ENCODE results near the gene CHST11.
A peak's percentile ranks its signal among the peaks of the same experiment; 100 is the strongest.

The CHST11 gene

GRCh38 chr12:104426926-104427546 is 29.7 kb upstream of the CHST11 start:
- peaks cover 10% of the 10 kb centered on the region; the same call in 1 of the 2 replicates for H3K9me3 ChIP-seq
- H4K20me1 ChIP-seq = no peaks in the 10 kb centered on the region
- no peak for TF ChIP-seq Cebpa-rat (IDR thresholded peaks at IDR 0.05)
- no peaks in the 10 kb centered on the region for H3K4me1 ChIP-seq
- no peak overlapping the region for H3K27ac ChIP-seq
- no peak overlapping the region for H3K4me2 ChIP-seq
- H3K4me3 ChIP-seq = no peak overlapping the region
- H3K36me3 ChIP-seq = no peaks in the 10 kb centered on the region
- no peaks in the 10 kb centered on the region for H3K27me3 ChIP-seq
- H3K9ac ChIP-seq = no peak overlapping the region

DNA sequence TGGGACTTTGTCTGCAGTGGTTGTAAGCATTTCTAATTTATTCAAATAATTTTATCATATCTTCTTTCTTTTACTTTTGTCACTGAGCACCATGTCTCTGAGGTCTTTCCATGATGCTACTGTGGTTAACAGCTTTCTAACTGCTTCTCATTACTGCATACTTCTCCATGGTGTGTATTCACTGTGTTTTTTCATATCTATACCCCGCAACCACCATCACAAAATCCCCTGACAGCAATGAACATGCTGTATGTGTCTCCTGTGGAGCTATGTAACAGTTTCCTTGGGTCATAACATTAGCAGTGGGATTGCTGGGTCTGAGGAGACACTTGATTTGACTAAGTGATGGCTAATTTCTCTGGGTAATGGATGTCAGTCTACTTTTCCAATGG is 29.2 kb upstream of the CHST11 start:
- H3K36me3 ChIP-seq = no peaks in the 10 kb centered on the region
- H3K27me3 ChIP-seq = no peaks in the 10 kb centered on the region
- no peak overlapping the region for H3K4me2 ChIP-seq
- H3K9ac ChIP-seq = no peak overlapping the region
- H3K27ac ChIP-seq = no peak overlapping the region
- no peak for TF ChIP-seq Cebpa-rat (IDR thresholded peaks at IDR 0.05)
- H3K9me3 ChIP-seq = peaks cover 5% of the 10 kb centered on the region; the same call in 1 of the 2 replicates
- H4K20me1 ChIP-seq = no peaks in the 10 kb centered on the region
- H3K4me3 ChIP-seq = no peak overlapping the region
- H3K4me1 ChIP-seq = no peaks in the 10 kb centered on the region

- Histone ChIP-seq H4K20me1 (no peaks in the 10 kb centered on the region), H3K27me3 (no peaks in the 10 kb centered on the region), H3K9me3 (peaks cover 3% of the 10 kb centered on the region; the same call in 1 of the 2 replicates), H3K4me1 (no peaks in the 10 kb centered on the region), H3K4me2 (no peak overlapping the region), H3K4me3 (no peak overlapping the region), H3K36me3 (no peaks in the 10 kb centered on the region), H3K27ac (no peak overlapping the region), H3K9ac (no peak overlapping the region)
- TF ChIP-seq Cebpa-rat (IDR thresholded peaks at IDR 0.05) = no peak
These were observed 23.7 kb upstream of the CHST11 start for GRCh38 chr12:104433061-104433460.

- Histone ChIP-seq H3K4me2 (no peak overlapping the region), H3K4me1 (no peaks in the 10 kb centered on the region), H3K36me3 (no peaks in the 10 kb centered on the region), H3K9ac (no peak overlapping the region), H3K27ac (no peak overlapping the region), H4K20me1 (no peaks in the 10 kb centered on the region), H3K4me3 (no peak overlapping the region), H3K27me3 (no peaks in the 10 kb centered on the region), H3K9me3 (no peaks in the 10 kb centered on the region)
- no peak for TF ChIP-seq Cebpa-rat (IDR thresholded peaks at IDR 0.05)
These were observed 22.6 kb upstream of the CHST11 start for GRCh38 chr12:104434129-104434528.

DNA sequence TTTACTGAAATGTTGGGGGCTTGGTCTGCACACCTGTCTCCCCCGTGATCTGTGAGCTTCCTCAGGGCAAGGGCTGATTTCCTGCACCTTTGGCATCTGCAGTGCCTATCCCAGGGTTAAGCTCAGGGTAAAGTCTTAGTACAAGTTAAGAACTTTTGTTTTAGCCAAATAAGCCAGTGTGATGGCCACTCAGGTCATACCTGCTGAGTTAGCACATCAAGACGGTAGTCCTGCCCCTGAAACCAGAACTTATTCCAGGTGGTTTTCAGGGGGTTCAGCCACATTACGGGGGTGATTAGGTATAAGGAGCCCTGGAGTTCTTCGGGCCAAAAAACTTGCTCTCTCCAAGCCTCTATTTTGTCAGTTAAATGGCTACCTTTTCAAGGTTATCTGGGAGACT is 21.6 kb upstream of the CHST11 start:
- no peaks in the 10 kb centered on the region for H3K27me3 ChIP-seq
- H3K36me3 ChIP-seq = no peaks in the 10 kb centered on the region
- H3K9ac ChIP-seq = no peak overlapping the region
- H4K20me1 ChIP-seq = no peaks in the 10 kb centered on the region
- H3K4me2 ChIP-seq = no peak overlapping the region
- no peak overlapping the region for H3K27ac ChIP-seq
- no peak for TF ChIP-seq Cebpa-rat (IDR thresholded peaks at IDR 0.05)
- no peaks in the 10 kb centered on the region for H3K9me3 ChIP-seq
- no peaks in the 10 kb centered on the region for H3K4me1 ChIP-seq
- H3K4me3 ChIP-seq = no peak overlapping the region

DNA sequence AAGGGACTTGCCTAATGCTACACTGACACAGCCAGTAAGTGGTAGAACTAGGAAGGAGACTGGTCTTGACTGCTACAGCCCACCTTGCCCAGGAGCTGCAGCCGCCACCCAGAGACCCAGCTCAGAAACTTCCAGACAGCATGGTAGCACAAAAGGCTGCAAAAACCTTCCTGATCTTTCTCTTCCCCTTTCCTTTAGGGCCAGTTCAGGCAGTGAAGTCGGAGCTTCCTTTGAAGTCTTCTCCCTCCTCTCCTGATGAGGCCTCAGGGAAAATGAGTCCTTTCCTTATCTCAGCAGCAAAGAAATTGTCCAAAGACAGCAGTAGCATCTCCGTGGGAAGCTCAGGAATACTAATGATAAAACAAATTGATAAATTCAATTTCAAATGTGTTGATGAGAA is 21.0 kb upstream of the CHST11 start:
- H3K27me3 ChIP-seq = no peaks in the 10 kb centered on the region
- H3K9ac ChIP-seq = no peak overlapping the region
- H3K36me3 ChIP-seq = no peaks in the 10 kb centered on the region
- H3K27ac ChIP-seq = no peak overlapping the region
- H3K9me3 ChIP-seq = no peaks in the 10 kb centered on the region
- TF ChIP-seq Cebpa-rat (IDR thresholded peaks at IDR 0.05) = no peak
- H3K4me2 ChIP-seq = no peak overlapping the region
- no peak overlapping the region for H3K4me3 ChIP-seq
- no peaks in the 10 kb centered on the region for H3K4me1 ChIP-seq
- H4K20me1 ChIP-seq = no peaks in the 10 kb centered on the region

- H4K20me1 ChIP-seq = no peaks in the 10 kb centered on the region
- H3K27me3 ChIP-seq = no peaks in the 10 kb centered on the region
- H3K27ac ChIP-seq = no peak overlapping the region
- H3K9me3 ChIP-seq = no peaks in the 10 kb centered on the region
- no peak overlapping the region for H3K9ac ChIP-seq
- no peak for TF ChIP-seq Cebpa-rat (IDR thresholded peaks at IDR 0.05)
- no peak overlapping the region for H3K4me3 ChIP-seq
- no peaks in the 10 kb centered on the region for H3K36me3 ChIP-seq
- no peak overlapping the region for H3K4me2 ChIP-seq
- no peaks in the 10 kb centered on the region for H3K4me1 ChIP-seq
These were observed 20.0 kb upstream of the CHST11 start for GRCh38 chr12:104436790-104437189.

DNA sequence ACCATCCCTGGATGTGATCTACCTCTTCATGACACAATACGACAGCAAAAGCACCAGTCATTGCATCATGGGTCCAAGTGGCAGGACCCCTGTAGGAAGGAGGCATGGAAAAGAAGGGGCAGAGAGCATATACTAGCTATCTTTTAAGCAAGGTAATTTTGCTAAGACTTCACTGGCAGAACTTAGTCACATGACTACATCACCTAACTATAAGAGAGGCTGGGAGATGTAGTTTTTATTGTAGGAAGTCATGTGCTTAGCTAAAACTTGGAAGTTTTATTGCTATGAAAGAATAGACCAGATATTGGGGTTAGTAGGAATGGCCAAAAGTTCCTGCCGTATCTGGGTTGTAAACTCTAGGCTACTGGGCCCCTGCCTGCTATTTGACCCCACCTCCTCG is 18.6 kb upstream of the CHST11 start:
- TF ChIP-seq Cebpa-rat (IDR thresholded peaks at IDR 0.05) = no peak
- H3K27me3 ChIP-seq = no peaks in the 10 kb centered on the region
- H3K4me3 ChIP-seq = no peak overlapping the region

DNA sequence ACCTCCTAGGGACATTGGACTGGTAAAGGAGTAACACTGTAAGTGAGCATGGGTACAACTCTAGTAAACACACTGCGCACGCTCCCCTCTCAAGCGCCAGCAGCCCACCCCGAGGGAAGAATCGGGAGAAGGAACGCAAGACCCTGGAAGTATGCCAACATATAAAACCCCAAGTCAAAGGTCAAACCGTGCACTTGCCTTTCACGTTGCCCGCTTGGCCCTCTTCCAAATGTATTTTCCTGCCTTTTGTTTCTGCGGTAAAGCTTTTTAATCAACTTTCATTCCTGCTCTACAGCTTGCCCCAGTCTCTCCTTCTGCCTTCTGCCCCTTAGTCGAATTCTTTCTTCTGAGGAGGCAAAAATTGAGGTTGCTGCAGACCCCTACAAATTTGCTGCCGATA is 17.6 kb upstream of the CHST11 start:
- no peaks in the 10 kb centered on the region for H3K27me3 ChIP-seq
- H3K4me1 ChIP-seq = peaks cover 9% of the 10 kb centered on the region
- H3K9ac ChIP-seq = no peak overlapping the region
- no peaks in the 10 kb centered on the region for H3K36me3 ChIP-seq
- no peak overlapping the region for H3K27ac ChIP-seq
- no peak for TF ChIP-seq Cebpa-rat (IDR thresholded peaks at IDR 0.05)
- no peaks in the 10 kb centered on the region for H4K20me1 ChIP-seq
- no peaks in the 10 kb centered on the region for H3K9me3 ChIP-seq
- no peak overlapping the region for H3K4me2 ChIP-seq
- no peak overlapping the region for H3K4me3 ChIP-seq

More for the DNA sequence above, 18.6 kb upstream of the CHST11 start:
- no peak overlapping the region for H3K27ac ChIP-seq
- H3K4me2 ChIP-seq = no peak overlapping the region
- peaks cover 4% of the 10 kb centered on the region for H3K4me1 ChIP-seq
- H3K9me3 ChIP-seq = no peaks in the 10 kb centered on the region
- H3K36me3 ChIP-seq = no peaks in the 10 kb centered on the region
- no peaks in the 10 kb centered on the region for H4K20me1 ChIP-seq
- H3K9ac ChIP-seq = no peak overlapping the region

DNA sequence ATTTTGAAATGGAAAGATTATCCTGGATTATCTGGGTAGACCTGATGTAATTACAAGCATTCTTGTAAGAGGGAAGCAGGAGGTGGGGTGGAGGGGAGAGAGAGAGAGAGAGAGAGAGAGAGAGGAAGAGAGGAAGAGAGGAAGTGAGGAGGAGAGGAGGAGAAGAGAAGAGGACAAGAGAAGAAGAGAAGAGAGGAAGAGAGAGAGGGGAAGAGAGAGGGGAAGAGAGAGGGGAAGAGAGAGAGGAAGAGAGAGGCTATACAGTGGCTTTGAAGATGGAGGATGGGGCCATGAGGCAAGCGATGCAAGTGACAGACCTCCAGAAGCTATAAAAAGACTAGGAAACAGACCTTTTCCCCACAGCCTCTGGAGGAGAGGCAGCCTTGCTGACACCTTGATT is 13.7 kb upstream of the CHST11 start:
- Histone ChIP-seq H3K4me2 (peak overlapping the region; percentile 33), H3K36me3 (no peaks in the 10 kb centered on the region), H3K9ac (no peak overlapping the region), H3K27me3 (no peaks in the 10 kb centered on the region), H4K20me1 (no peaks in the 10 kb centered on the region), H3K9me3 (peaks cover 20% of the 10 kb centered on the region), H3K27ac (no peak overlapping the region), H3K4me3 (no peak overlapping the region), H3K4me1 (peaks cover 13% of the 10 kb centered on the region)
- no peak for TF ChIP-seq Cebpa-rat (IDR thresholded peaks at IDR 0.05)
